SK-N-MC (cell line): ENCODE results near the gene CLMP.

Experiments
- EZH2 ChIP-seq: fragments of 200-600 bp; sonication (generic); IDR thresholded peaks from one replicate; pipeline ENCODE4 v1.6.1; 2017; ENCODE audit warnings: antibody characterized with exemption
- FOXP2 ChIP-seq: optimal IDR thresholded peaks from 2 replicates; pipeline ENCODE3; 2011; ENCODE audit warnings: mild to moderate bottlenecking, moderate library complexity; ENCODE audit not compliant: insufficient read depth; ENCODE audit errors: extremely low read length, control extremely low read depth
- POLR2AphosphoS5 ChIP-seq: IDR thresholded peaks from 2 replicates; pipeline ENCODE4 v1.6.1; 2012; ENCODE audit warnings: mild to moderate bottlenecking, low read depth, low read length, borderline replicate concordance

DNA sequence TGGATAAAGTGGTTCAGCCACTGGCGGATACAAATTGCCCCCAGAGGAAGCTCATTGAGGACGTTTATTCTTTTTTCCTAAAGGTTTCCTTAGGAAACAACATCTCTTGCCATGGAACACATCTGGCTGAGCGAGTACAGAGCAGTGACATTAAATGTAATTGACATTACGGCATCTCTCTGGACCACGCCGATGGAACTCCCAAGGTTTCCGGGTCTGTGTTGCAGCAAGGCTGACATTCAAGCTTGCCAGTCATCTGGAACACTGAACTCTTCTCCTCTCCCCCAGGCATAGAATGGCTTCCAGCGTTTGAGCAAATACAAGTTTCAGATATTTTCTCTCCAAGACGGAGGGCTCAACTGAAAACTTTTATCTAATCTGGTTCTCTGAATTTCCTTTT lies 42.1 kb downstream of the CLMP start:
- no peak for TF ChIP-seq POLR2AphosphoS5
- TF ChIP-seq EZH2 = no peak
- no peak for TF ChIP-seq FOXP2
